ENCODE results near the gene TMPRSS7. TPM values are rescaled to one million over a fixed set of nuclear protein-coding genes. Genes with fewer than 3 reads are reported as not detected.

TMPRSS7 gene
- total RNA-seq, 4 donors from 2014 or later: not detected

GRCh38 chr3:112129925-112130637 lies 95.5 kb downstream of the TMPRSS7 start:
- H3K4me1 ChIP-seq: no peaks in the 10 kb centered on the region
- H3K9me3 ChIP-seq: no peaks in the 10 kb centered on the region
- intact Hi-C loops (cut with DNase I; ENCODE audit: low total_unique reads): no loop called here
- TF ChIP-seq CTCF (IDR thresholded peaks at IDR 0.05 in 4 of 5, conservative IDR thresholded peaks at IDR 0.05 in 1 of 5): no peak
- TF ChIP-seq POLR2A (IDR thresholded peaks at IDR 0.05): no peak
- DNase-seq: no peak
- ATAC-seq: no peak
- in situ Hi-C loops (cut with MboI; ENCODE audit: low sequenced_read_pairs in 4 of 4): loop anchor here in 1 of 4 donors (25.0 kb wide), 1 partner anchor 382 kb away; no protein-coding TSS in a partner anchor
- no peak overlapping the region for H3K4me3 ChIP-seq
- no peak overlapping the region for H3K27ac ChIP-seq
- no peaks in the 10 kb centered on the region for H3K36me3 ChIP-seq
- no peaks in the 10 kb centered on the region for H3K27me3 ChIP-seq

GRCh38 chr3:112130638-112130993 lies 96.1 kb downstream of the TMPRSS7 start:
- H3K9me3 ChIP-seq: no peaks in the 10 kb centered on the region
- no peak for ATAC-seq

More at GRCh38 chr3:112130638-112130993, 96.1 kb downstream of the TMPRSS7 start:
- intact Hi-C loops (cut with DNase I; ENCODE audit: low total_unique reads) (no loop called here), in situ Hi-C loops (cut with MboI; ENCODE audit: low sequenced_read_pairs in 4 of 4) (loop anchor here in 1 of 4 donors (25.0 kb wide), 1 partner anchor 382 kb away; no protein-coding TSS in a partner anchor)
- H3K27me3 ChIP-seq: no peaks in the 10 kb centered on the region
- H3K4me1 ChIP-seq: no peaks in the 10 kb centered on the region
- no peak overlapping the region for H3K4me3 ChIP-seq
- no peak for DNase-seq
- no peak overlapping the region for H3K27ac ChIP-seq
- TF ChIP-seq POLR2A (IDR thresholded peaks at IDR 0.05) (no peak), CTCF (IDR thresholded peaks at IDR 0.05 in 4 of 5, conservative IDR thresholded peaks at IDR 0.05 in 1 of 5) (no peak)
- no peaks in the 10 kb centered on the region for H3K36me3 ChIP-seq

MicroRNAs within 50 kb of the gene (microRNA counts, 767-probe panel; counts per million panel counts)
- microRNA hsa-miR-567: 356 to 448 counts per million in 2 donors

Small RNAs within 50 kb of the gene (microRNA-seq; reads per million reads assigned to microRNA genes)
- gene MIR567 (ENCODE audit: borderline replicate concordance in 2 of 2): 0 reads per million in 2 donors

Other genes with a start within 250 kb of the TMPRSS7 start
- 1 to 10 TPM; 3.0 to 7.2 (median 4.0) TPM for gene PHLDB2, start 175.5 kb upstream of the TMPRSS7 start, total RNA-seq
- gene ABHD10, start 55.7 kb upstream of the TMPRSS7 start, total RNA-seq: 10 to 100 TPM in 1 of 4 donors, 1 to 10 TPM in 3; 6.3 to 13.3 (median 9.0) TPM
- gene TAGLN3, start 35.8 kb upstream of the TMPRSS7 start, total RNA-seq: not detected
- gene C3orf52, start 51.7 kb downstream of the TMPRSS7 start, total RNA-seq: 1 to 10 TPM in 1 of 4 donors, under 1 TPM in 3; 0.39 to 1.1 (median 0.82) TPM
- gene GCSAM, start 98.5 kb downstream of the TMPRSS7 start, total RNA-seq: not detected

Data from gastrocnemius medialis (tissue), 4 donors.